Measurements from ENCODE around the gene PTCH2.
A peak's percentile ranks its signal among the peaks of the same experiment; 100 is the strongest.
"Not testable (repeated sequence)": the region's sequence is repeated elsewhere in the genome, so short reads cannot be mapped to it uniquely, and the experiment has no call there.

Gene PTCH2

DNA sequence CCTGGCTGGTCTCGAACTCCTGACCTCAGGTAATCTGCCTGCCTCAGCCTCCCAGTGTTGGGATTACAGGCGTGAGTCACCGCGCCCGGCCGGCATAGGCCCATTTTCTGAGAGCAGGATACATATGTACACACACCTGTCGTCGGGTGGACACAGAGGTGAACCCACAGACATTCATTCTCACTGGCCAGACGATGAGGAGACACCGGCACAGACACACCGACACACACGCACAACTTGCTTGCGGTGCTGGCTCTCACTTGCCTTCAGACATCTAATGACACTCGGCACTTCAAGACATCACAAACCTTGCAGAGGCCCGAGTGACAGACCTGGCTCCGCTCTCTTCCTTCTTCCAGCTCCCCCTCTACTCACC, 579 bp downstream of the PTCH2 start:
- DNase-seq (ENCODE audit: low spot score): no peak

- DNase-seq (ENCODE audit: low spot score): no peak
These were observed 3.5 kb downstream of the PTCH2 start for GRCh38 chr1:44839576-44839975.

DNA sequence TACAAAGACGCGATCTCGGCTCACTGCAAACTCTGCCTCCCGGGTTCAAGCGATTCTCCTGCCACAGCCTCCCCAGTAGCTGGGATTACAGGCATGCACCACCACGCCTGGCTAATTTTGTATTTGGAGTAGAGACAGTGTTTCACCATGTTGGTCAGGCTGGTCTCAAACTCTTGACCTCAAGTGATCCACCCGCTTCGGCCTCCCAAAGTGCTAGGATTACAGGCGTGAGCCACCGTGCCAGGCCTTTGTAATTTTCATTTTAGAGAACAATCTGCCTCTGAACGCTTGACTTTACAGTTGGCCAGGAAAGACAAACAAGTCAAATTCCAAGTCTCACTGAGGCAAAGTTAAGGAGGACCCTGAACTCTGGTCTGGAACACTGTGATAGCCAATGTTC, 4.8 kb downstream of the PTCH2 start:
- not testable (repeated sequence) for DNase-seq (ENCODE audit: low spot score)

GRCh38 chr1:44835738-44836675, 7.0 kb downstream of the PTCH2 start:
- peak; percentile 82 for DNase-seq (ENCODE audit: low spot score)

DNA sequence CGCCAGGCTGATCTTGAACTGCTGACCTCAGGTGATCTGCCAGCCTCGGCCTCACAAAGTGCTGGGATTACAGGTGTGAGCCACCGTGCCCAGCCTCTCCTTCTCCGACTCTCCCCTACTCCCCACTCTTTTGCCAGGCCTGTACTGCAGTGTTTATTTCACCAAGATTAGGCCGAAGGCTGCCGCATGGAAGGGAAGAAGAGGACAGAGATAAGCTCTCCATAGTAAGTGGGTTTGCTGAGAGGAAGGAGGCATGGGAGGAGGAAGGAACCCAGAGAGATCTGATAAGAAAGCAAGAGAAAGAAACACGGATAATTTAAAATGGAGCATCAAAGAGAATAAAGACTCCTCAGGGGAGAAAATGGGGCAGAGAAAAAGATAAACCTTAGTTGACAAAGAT, 8.7 kb downstream of the PTCH2 start:
- no peak for DNase-seq (ENCODE audit: low spot score)

DNA sequence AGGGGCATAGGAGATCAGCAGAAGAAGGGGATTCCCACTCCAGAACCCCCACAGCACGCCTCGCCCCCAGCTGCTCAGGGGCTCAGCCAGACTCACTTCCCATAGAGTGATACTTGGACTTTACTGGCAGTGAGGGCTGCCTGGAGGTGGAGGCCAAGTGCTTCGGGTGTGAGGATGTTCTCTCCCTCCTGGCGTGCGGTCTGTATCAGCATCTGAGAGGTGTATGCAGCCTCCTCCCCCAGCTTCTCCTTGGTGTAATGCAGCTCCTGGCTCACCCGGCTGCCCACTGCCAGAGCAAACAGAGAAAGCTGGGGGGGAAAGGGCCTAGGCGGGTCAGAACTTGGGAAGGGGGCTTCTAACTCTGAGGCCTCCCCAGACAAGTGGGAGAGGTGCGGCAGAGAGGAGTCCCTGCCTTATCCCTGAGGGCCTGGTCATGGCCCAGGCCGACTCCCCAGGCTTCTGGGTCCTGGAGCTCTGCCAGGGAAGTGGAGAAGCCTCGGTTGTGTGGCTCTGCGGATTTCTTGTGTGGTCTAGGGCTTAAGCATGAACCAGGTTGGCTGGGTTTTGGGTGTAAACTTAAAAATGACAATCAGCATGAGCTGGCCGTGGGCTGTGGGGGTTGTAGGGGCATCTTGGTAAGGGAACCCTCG, 10.9 kb downstream of the PTCH2 start:
- DNase-seq (ENCODE audit: low spot score): no peak

DNA sequence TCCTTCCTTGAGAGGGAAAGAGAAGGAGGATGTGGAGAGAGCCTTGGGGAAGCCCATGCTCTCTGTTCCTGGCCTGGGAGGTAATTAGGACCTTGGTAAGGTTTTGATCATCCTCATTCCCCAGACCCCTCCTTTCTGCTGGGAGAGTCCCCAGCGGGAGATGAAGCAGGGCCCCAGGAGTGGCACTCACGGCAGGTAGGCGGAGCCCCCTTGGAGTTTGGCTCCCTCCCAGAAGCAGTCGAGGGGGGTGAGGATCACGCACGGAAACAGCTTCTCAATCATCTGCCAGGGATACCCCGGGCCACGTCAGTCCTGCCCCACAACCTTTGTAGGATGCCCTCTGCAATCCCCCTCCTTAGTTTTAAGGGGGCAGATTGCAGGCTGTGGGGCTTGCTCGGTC, 11.5 kb downstream of the PTCH2 start:
- DNase-seq (ENCODE audit: low spot score): no peak

- no peak for DNase-seq (ENCODE audit: low spot score)
These were observed 12.2 kb downstream of the PTCH2 start for GRCh38 chr1:44830900-44831304.

- no peak for DNase-seq (ENCODE audit: low spot score)
These were observed 13.3 kb downstream of the PTCH2 start for GRCh38 chr1:44829506-44830384.

DNA sequence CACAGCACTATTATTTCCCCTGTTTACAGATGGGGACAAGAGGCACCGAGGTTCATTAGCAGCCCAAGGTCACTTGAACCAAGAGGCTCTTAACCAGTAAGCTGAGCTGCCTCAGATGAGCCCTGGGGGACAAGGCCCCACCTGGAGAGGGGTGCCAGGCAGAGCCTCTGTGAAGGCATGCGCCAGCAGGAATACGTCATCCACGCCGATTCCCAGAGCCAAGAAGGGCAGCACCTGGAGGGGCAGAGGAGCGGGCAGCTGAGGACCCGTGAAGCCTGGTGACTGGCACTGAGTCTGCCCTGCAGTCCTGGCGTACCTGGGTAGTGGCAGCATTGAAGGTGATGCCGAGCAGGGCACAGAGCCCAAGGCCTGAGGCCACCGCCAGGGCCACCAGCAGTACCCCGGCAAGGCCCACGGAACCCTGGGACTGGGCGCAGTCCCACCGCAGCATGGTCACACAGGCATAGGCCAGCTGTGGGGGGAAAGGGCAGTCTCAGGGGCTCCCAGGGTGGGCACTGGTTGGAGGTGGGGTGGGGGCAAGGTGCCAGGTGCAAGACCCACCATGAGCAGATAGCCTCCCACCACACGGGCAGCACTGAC, 14.1 kb downstream of the PTCH2 start:
- DNase-seq (ENCODE audit: low spot score): no peak

DNA sequence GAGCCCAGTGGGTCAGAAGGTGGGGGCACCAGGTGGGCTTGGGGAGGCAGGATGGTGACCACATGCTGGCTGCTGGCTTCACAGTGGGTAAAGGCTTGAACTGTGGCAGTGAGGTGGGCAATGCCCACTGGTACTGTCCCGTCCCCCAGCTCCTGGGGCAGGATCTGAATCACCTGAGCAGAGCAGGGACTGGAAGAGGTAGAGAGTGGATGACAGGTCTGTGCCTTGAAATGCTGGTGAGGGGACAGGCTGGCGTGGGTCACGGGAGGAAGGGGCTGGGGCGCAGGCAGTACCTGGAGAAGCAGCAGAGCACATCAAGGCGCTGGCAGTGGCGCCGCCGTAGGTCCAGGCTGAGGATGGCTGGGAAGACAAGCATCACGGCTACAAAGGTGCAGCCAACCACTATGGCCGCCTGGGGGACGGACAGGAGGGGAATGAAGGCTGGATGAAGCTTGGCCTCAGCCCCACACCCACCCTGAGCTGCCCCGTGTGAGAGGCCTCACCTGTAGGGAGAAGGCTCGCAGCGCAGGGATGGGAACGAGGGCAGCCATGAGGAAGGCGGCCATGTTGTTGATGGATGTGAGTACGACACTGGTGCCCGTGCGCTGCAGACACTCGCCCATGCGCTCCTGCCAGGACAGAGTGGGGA, 14.9 kb downstream of the PTCH2 start:
- no peak for DNase-seq (ENCODE audit: low spot score)

DNA sequence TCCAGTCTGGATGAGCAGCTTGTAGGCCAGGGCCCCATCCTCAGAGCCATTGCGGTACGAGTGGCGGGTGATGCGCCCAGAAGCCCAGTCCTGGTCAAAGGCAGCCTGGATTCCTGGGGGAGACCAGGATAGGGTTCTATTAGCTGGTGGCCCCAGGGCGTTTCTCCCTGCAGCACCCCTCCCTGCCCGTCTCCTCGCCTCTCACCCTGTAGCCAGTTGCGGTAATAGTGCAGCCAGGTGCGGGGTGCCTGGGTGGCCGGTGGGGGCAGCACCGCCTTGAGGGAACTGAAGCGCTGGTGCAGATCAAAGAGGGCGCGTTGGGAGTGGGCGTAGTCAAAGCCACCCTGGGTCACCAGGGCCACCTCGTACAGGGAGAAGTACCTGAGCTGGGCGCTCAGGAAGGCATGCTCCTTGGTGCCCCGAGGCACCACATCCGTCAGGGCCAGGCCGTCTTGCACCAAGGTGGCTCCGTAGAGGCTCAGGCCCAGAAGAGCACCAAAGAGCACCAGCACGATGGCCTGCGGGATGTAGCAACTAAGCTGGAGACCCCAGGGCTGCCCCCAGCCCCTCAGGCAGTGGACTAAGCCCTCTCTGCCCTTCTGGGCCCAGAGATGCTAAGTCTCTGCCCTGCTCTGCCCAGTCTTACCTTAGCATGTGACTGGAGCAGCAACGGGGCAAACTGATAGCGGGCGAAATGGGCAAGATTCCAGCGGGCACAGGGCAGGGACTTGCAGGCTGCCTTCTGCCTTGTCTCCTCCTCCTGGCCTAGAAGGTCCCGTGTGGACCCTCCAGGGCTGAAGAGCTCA, 15.7 kb downstream of the PTCH2 start:
- no peak for DNase-seq (ENCODE audit: low spot score)

- DNase-seq (ENCODE audit: low spot score): peak; percentile 65
These were observed 16.5 kb downstream of the PTCH2 start for GRCh38 chr1:44826375-44827196.

DNA sequence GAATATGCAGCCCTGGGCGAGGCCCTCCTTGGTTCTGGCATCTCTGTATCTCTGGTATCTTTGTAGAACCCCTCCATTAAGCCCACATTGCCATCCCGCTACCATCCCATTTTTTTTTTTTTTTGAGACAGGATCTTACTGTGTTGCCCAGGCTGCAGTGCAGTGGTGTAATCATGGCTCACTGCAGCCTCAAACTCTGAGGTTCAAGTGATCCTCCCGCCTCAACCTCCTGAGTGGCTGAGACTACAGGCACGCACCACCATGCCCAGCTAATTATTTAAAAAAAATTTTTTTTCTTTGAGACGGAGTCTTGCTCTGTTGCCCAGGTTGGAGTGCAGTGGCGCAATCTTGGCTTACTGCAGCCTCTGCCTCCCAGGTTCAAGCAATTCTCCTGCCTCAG, 18.7 kb downstream of the PTCH2 start:
- DNase-seq (ENCODE audit: low spot score): not testable (repeated sequence)

DNA sequence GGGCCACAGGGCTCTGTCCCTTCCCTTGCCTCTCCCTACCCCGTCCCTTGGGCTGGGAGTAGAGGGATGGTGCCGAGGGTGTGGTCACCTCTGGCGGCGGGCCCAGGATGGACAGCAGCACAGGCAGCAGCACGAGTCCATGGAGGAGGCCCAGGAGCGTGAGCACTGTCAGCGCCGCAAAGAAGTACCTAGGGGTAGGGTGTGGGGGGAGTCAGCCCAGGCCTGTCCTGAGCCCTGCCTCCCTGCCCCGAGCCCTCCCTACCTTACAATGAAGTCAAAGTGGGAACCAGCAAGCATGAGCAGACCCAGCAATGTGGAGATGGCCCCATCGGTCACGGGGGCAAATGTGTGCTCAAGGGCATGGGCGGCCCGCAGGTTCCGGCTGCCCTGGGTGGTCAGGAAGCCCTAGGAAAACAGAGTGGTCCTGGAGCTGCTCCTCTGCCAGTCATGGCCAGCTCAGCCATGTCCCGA, 20.0 kb downstream of the PTCH2 start:
- no peak for DNase-seq (ENCODE audit: low spot score)

DNA sequence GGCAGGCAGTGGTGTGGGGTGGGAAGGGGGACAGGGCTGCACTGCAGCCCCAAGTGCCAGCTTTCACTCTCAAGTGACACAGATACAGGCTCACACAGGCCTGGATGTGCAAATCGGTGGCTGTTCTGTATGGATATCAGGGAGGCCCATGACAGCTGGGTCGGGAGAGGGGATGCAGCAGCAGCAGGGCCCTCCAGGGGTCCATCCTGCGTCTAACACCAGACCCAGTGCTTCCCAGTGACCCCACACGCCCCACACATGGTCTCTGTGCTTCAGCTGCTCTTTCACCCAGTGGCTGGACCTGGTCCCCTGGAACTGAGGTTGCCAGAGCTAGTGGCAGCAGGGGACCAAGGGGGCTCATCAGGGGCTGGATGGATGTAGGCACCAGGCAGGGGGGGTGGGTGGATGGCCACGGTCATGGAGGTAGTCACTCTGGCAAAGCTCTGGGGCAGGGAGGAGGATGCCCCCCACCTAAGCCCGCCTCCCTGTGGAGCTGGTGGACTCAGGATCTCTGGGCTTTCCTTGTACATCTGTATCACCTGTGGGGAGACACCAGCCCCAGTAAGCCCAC, 20.8 kb downstream of the PTCH2 start:
- DNase-seq (ENCODE audit: low spot score): no peak

GRCh38 chr1:44821240-44821715, 21.8 kb downstream of the PTCH2 start:
- DNase-seq (ENCODE audit: low spot score): no peak

- DNase-seq (ENCODE audit: low spot score): no peak
These were observed 22.5 kb downstream of the PTCH2 start for GRCh38 chr1:44820328-44821239.
